HCT116 (cell line): ENCODE data around the gene ACTG1. TPM values are rescaled to one million over a fixed set of nuclear protein-coding genes. Genes with fewer than 3 reads are reported as not detected.

Source experiments
- ATAC-seq: fragments of 200-7000 bp; cut with Tn5 transposase; 2 replicates; pipeline ENCODE4 v1.9.1; 2020; ENCODE audit warnings: mild to moderate bottlenecking, moderate library complexity
- BruUV-seq: library from RNA; stranded (reverse); fragments of 400-500 nt; replicated peaks from 2 replicates; lab custom pipeline; 2021; lab: Mats Ljungman, UMichigan
- CTCF ChIA-PET: fragments of 300-600 bp; sonication (Branson Sonifier 250); formaldehyde crosslinking; loops from one replicate; lab custom pipeline; 2021; ENCODE audit warnings: antibody characterized with exemption; lab: Charles Lee
- POLR2A ChIA-PET: fragments of 300-600, 350-600 bp; sonication (Branson Sonifier 250); formaldehyde crosslinking; loops from one replicate; lab custom pipeline; 2021; ENCODE audit warnings: antibody characterized with exemption; lab: Charles Lee
- RAD21 ChIA-PET, 2 experiments: fragments of 300-600 bp; sonication (Branson Sonifier 250); formaldehyde crosslinking; loops; one replicate each; lab custom pipeline; 2023; ENCODE audit warnings: low total read pairs in 2 of 2; ENCODE audit not compliant: uncharacterized antibody in 2 of 2, unreplicated experiment in 2 of 2, low non-redundant PET in 1 of 2; lab: Charles Lee
- DNase-seq: peaks from one replicate; pipeline ENCODE4 v3.0.0-alpha.2; 2010; ENCODE audit warnings: low read depth, low spot score
- H2AFZ ChIP-seq: fragments of 200-600 bp; shearing (Covaris generic), sonication (generic); 2 replicates; pipeline ENCODE4 v1.6.1; 2017; ENCODE audit warnings: low read depth, mixed run types, mixed read lengths, antibody characterized with exemption, low read length; ENCODE audit not compliant: poor library complexity, severe bottlenecking
- H3K27ac ChIP-seq: 2 replicates; pipeline ENCODE4 v1.5.1; 2012; ENCODE audit warnings: low read depth, low read length
- H3K27me3 ChIP-seq: fragments of 200-600 bp; sonication (generic); 2 replicates; pipeline ENCODE4 v1.6.1; 2016; ENCODE audit warnings: mixed run types, low read length, mixed read lengths; ENCODE audit not compliant: insufficient read depth
- H3K36me3 ChIP-seq, 2 experiments: fragments of 200-500 bp in 1 of 2; fragments of 200-600 bp in 1 of 2; sonication (Bioruptor generic) in 1 of 2; sonication (generic) in 1 of 2; 2 replicates each; pipeline versions ENCODE4 v1.5.1 to v1.6.1; 2014 to 2016; ENCODE audit warnings: low read length in 2 of 2, inconsistent platforms in 1 of 2, mixed read lengths in 1 of 2, mixed run types in 1 of 2; ENCODE audit not compliant: insufficient read depth in 2 of 2, control insufficient read depth in 1 of 2
- H3K4me1 ChIP-seq, 2 experiments: fragments of 200-600 bp in 1 of 2; sonication (generic) in 1 of 2; 2 replicates each; pipeline versions ENCODE4 v1.5.1 to v1.6.1; 2012 to 2017; ENCODE audit warnings: low read length in 2 of 2, inconsistent platforms in 1 of 2, mild to moderate bottlenecking in 1 of 2, mixed read lengths in 1 of 2, mixed run types in 1 of 2, moderate library complexity in 1 of 2; ENCODE audit not compliant: insufficient read depth in 2 of 2, control insufficient read depth in 1 of 2
- H3K4me2 ChIP-seq: fragments of 200-600 bp; sonication (generic); 2 replicates; pipeline ENCODE4 v1.6.1; 2017; ENCODE audit warnings: mixed run types, low read length, mixed read lengths
- H3K4me3 ChIP-seq, 2 experiments: fragments of 200-600 bp in 1 of 2; sonication (generic) in 1 of 2; replicated peaks in 1 of 2; 2 replicates each; pipeline ENCODE4 v1.5.1; 2011 to 2016; ENCODE audit warnings: low read length in 2 of 2, control low read depth in 1 of 2, low read depth in 1 of 2, mild to moderate bottlenecking in 1 of 2, mixed read lengths in 1 of 2, mixed run types in 1 of 2
- H3K79me2 ChIP-seq: fragments of 200-600 bp; sonication (generic); 2 replicates; pipeline ENCODE4 v1.6.1; 2017; ENCODE audit warnings: mild to moderate bottlenecking, mixed run types, low read length, moderate library complexity, mixed read lengths; ENCODE audit not compliant: insufficient read depth
- H3K9ac ChIP-seq: fragments of 200-600 bp; sonication (generic); 2 replicates; pipeline ENCODE4 v1.6.1; 2016; ENCODE audit warnings: low read length, mixed read lengths
- H3K9me2 ChIP-seq: fragments of 200-600 bp; sonication (generic), shearing (Covaris generic); 2 replicates; pipeline ENCODE4 v1.6.1; 2017; ENCODE audit warnings: mixed run types, mild to moderate bottlenecking, moderate library complexity; ENCODE audit not compliant: insufficient read depth
- H3K9me3 ChIP-seq, 2 experiments: fragments of 200-500 bp in 1 of 2; fragments of 200-600 bp in 1 of 2; sonication (Bioruptor generic) in 1 of 2; sonication (generic) in 1 of 2; 2 replicates each; pipeline ENCODE4 v1.6.1; 2014 to 2017; ENCODE audit warnings: low read length in 2 of 2, mixed read lengths in 2 of 2, inconsistent platforms in 1 of 2, low read depth in 1 of 2, mild to moderate bottlenecking in 1 of 2, mixed run types in 1 of 2, moderate library complexity in 1 of 2; ENCODE audit not compliant: control insufficient read depth in 1 of 2, insufficient read depth in 1 of 2
- H4K20me1 ChIP-seq: fragments of 200-600 bp; sonication (generic), shearing (Covaris generic); 2 replicates; pipeline ENCODE4 v1.6.1; 2017; ENCODE audit warnings: mixed run types, mild to moderate bottlenecking, moderate library complexity; ENCODE audit not compliant: insufficient read depth
- ATF3 ChIP-seq: IDR thresholded peaks from 2 replicates; pipeline ENCODE4 v1.6.1; 2012
- EGR1 ChIP-seq: IDR thresholded peaks from 2 replicates; pipeline ENCODE4 v1.6.1; 2012; ENCODE audit warnings: low read depth
- EZH2phosphoT487 ChIP-seq: fragments of 200-600 bp; IDR thresholded peaks from 2 replicates; pipeline ENCODE4 v1.6.1; 2018; ENCODE audit warnings: antibody characterized with exemption, borderline replicate concordance
- JUND ChIP-seq: IDR thresholded peaks from 2 replicates; pipeline ENCODE4 v1.6.1; 2012
- MAX ChIP-seq: IDR thresholded peaks from 2 replicates; pipeline ENCODE4 v1.6.1; 2012
- POLR2A ChIP-seq: IDR thresholded peaks from 2 replicates; pipeline ENCODE4 v1.7.0; 2011; ENCODE audit warnings: borderline replicate concordance; ENCODE audit not compliant: insufficient read depth, insufficient read length; ENCODE audit errors: extremely low read depth
- POLR2AphosphoS5 ChIP-seq: IDR thresholded peaks from 2 replicates; pipeline ENCODE4 v1.6.1; 2011; ENCODE audit warnings: mild to moderate bottlenecking, low read depth, low read length, moderate library complexity
- RAD21 ChIP-seq: IDR thresholded peaks from 2 replicates; pipeline ENCODE4 v1.6.1; 2012; ENCODE audit warnings: low read depth, mild to moderate bottlenecking
- REST ChIP-seq: IDR thresholded peaks from 2 replicates; pipeline ENCODE4 v1.6.1; 2012; ENCODE audit warnings: low read depth
- SIN3A ChIP-seq: IDR thresholded peaks from 2 replicates; pipeline ENCODE4 v1.6.1; 2012; ENCODE audit warnings: low read depth
- SP1 ChIP-seq: IDR thresholded peaks from 2 replicates; pipeline ENCODE4 v1.6.1; 2012; ENCODE audit warnings: low read depth
- SRF ChIP-seq: IDR thresholded peaks from 2 replicates; pipeline ENCODE4 v1.6.1; 2012; ENCODE audit warnings: low read depth
- TCF7L2 ChIP-seq: IDR thresholded peaks from 2 replicates; pipeline ENCODE4 v1.7.0; 2011; ENCODE audit warnings: borderline replicate concordance, inconsistent platforms; ENCODE audit not compliant: insufficient read depth, insufficient read length; ENCODE audit errors: extremely low read depth
- YY1 ChIP-seq: IDR thresholded peaks from 2 replicates; pipeline ENCODE4 v1.6.1; 2011; ENCODE audit warnings: low read length, low read depth, moderate library complexity, mild to moderate bottlenecking; ENCODE audit not compliant: insufficient replicate concordance; ENCODE audit errors: extremely low read depth
- ZBTB33 ChIP-seq: IDR thresholded peaks from 2 replicates; pipeline ENCODE4 v1.6.1; 2011; ENCODE audit warnings: mild to moderate bottlenecking, low read length, moderate library complexity; ENCODE audit not compliant: insufficient replicate concordance; ENCODE audit errors: extremely low read depth
- ZNF274 ChIP-seq: fragments of 200-500 bp; sonication (Bioruptor generic); IDR thresholded peaks from 2 replicates; pipeline ENCODE4 v1.6.1; 2014; ENCODE audit warnings: mild to moderate bottlenecking, low read depth, low read length, inconsistent platforms
- intact Hi-C: fragments of 100-400 bp; cut with micrococcal nuclease; formaldehyde crosslinking; loops from 2 replicates; pipeline ENCODE4 v1.10.0; 2022
- total RNA-seq: library from RNA; stranded (reverse); gene quantifications from one replicate; pipeline ENCODE4 v1.2.1, GENCODE V29; 2021; ENCODE audit not compliant: unreplicated experiment

Gene ACTG1
- total RNA-seq, 1 experiment from 2014 or later: 6,223 TPM

GRCh38 chr17:81546906-81547613 is 34.5 kb upstream of the ACTG1 start:
- DNase-seq: no peak
- CTCF ChIA-PET: no interaction called here
- no peak overlapping the region for H3K4me3 ChIP-seq
- no peaks in the 10 kb centered on the region for H3K27me3 ChIP-seq
- TF ChIP-seq EZH2phosphoT487: no peak
- TF ChIP-seq REST: no peak
- no peak for TF ChIP-seq ZBTB33
- no peak for TF ChIP-seq POLR2A
- no peak for TF ChIP-seq SP1
- TF ChIP-seq EGR1: no peak
- TF ChIP-seq SRF: no peak
- no peak for TF ChIP-seq ATF3
- TF ChIP-seq SIN3A: no peak
- no peak for TF ChIP-seq MAX
- TF ChIP-seq TCF7L2: no peak
- TF ChIP-seq JUND: no peak
- TF ChIP-seq RAD21: no peak
- no peak for TF ChIP-seq ZNF274
- TF ChIP-seq POLR2AphosphoS5: no peak
- TF ChIP-seq YY1: no peak
- intact Hi-C loops: no loop called here
- no peaks in the 10 kb centered on the region for H3K9me3 ChIP-seq
- H3K9me2 ChIP-seq: no peaks in the 10 kb centered on the region
- H4K20me1 ChIP-seq: no peaks in the 10 kb centered on the region
- no peak overlapping the region for H3K4me2 ChIP-seq
- H3K27ac ChIP-seq: no peak overlapping the region
- H3K4me1 ChIP-seq: peaks cover 6 to 8% of the 10 kb centered on the region in 2 experiments; a peak in 2 of 4 replicates
- H3K79me2 ChIP-seq: peaks cover 43% of the 10 kb centered on the region
- H3K9ac ChIP-seq: no peak overlapping the region
- peaks cover 27 to 56% of the 10 kb centered on the region in 2 experiments for H3K36me3 ChIP-seq
- no peak for ATAC-seq
- RAD21 ChIA-PET: no interaction called here
- POLR2A ChIA-PET: no interaction called here
- H2AFZ ChIP-seq: no peak overlapping the region
- BruUV-seq: no TSS peak
